ENCODE results near the gene NKX3-2. TPM values are rescaled to one million over a fixed set of nuclear protein-coding genes. Genes with fewer than 3 reads are reported as not detected.

NKX3-2 gene
- not detected in 2 replicates for total RNA-seq

DNA sequence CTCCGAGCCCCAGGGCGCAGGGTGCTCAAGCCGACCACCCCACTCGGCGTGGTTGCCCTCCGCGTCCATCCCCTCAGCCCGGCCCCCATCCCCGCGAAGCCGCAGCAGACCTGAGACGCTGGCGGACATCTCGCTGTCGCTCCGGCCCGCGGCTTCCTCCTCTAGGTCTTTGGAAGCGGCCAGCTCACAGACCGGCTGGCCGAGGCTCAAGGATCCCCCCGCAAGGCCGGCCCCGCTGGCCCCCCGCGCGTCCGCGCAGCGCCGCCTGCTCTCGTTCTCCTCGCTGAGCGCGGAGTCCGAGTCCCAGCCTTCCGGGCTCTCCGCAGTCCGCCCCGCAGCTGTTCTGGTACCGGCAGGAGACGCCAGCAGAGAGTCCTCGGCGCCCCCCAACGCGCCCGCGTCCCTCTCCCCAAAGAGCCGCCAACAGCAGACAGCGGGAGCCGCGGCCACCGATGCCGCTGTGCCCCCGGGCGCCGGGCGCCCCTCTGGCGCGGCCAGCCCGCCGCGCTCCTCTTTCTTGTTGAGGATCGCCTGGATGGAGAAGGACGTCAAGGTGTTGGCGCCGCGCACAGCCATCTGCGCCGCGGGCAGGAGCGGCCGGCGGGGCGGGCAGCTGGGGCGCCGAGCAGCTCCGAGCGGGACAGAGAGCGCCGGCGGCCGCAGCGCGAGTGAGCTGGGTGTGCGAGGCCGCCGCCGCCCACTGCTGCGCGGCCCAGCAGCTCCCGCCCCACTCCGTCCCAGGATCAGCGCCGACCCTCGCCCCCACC is at the start of gene NKX3-2:
TSS of gene NKX3-2 (minus strand) at position 670 of the 767 bp plus-strand sequence. CDS start at position 576, 94 bp downstream.

Other genes with a start within 250 kb of the NKX3-2 start
- 10.8 and 13.6 TPM in 2 replicates for gene RAB28, start 60.2 kb downstream of the NKX3-2 start, total RNA-seq
- 27.1 and 32.1 TPM in 2 replicates for gene BOD1L1, start 83.2 kb upstream of the NKX3-2 start, total RNA-seq